ENCODE results near the gene GPR18. TPM values are rescaled to one million over a fixed set of nuclear protein-coding genes. Genes with fewer than 3 reads are reported as not detected.

GPR18 gene
- total RNA-seq, 1 experiment from 2014 or later = not detected

DNA sequence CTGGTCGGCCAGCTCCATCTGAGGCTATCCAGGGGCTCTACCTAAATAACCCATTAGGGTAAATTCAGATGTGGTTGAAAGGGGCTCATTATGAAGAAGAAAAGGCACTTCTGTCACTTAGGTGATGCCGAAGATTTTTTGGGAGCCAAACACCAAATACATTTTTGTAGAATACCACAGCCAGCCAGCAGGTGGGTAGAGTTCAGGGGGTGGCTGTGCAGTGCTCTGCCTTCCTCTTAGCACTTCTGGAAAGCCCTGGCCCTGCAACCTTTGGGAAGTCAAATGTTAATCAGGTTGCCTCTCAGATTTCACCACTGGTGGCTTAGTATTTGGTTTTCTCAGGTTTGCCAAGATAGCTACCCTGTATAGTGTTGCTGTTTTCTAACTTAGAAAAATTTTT, 18.5 kb upstream of the GPR18 start:
- no peak overlapping the region for H3K27ac ChIP-seq (ENCODE audit: low read depth, low read length)
- H3K4me3 ChIP-seq (replicated peaks in 1 of 2; ENCODE audit: low read depth in 1 of 2, low read length in 2 of 2) = no peak overlapping the region
- no peaks in the 10 kb centered on the region for H3K9me3 ChIP-seq (ENCODE audit: control insufficient read depth in 1 of 2, insufficient read depth in 1 of 2, low read depth in 1 of 2, low read length in 2 of 2)
- intact Hi-C loops (cut with micrococcal nuclease) = no loop called here
- H2AFZ ChIP-seq (ENCODE audit: low read depth, low read length, poor library complexity, severe bottlenecking) = no peak overlapping the region
- H4K20me1 ChIP-seq (ENCODE audit: insufficient read depth) = no peaks in the 10 kb centered on the region
- H3K4me2 ChIP-seq (ENCODE audit: low read length) = no peak overlapping the region
- no peak; the same call in 1 of the 2 replicates for ATAC-seq
- no peak for TF ChIP-seq JUND (IDR thresholded peaks at IDR 0.05)
- 0 out of 6 replicates have a peak, but pooled peaks of 1 of the 3 experiments have one; percentile 12 for TF ChIP-seq CTCF (IDR thresholded peaks at IDR 0.05 in 2 of 3, conservative IDR thresholded peaks at IDR 0.05 in 1 of 3; ENCODE audit: borderline replicate concordance in 1 of 3, insufficient read depth in 1 of 3, low read depth in 2 of 3, low read length in 2 of 3)
- 0 out of 4 replicates have a peak, but pooled peaks cover 0 to 4% of the 10 kb centered on the region in 2 experiments for H3K36me3 ChIP-seq (ENCODE audit: control insufficient read depth in 1 of 2, insufficient read depth in 2 of 2, low read length in 2 of 2)
- H3K9ac ChIP-seq (ENCODE audit: low read length) = no peak overlapping the region
- ChIA-PET CTCF (no interaction called here), POLR2A (no interaction called here), RAD21 (ENCODE audit: low non-redundant PET in 1 of 2, low total read pairs in 2 of 2, uncharacterized antibody in 2 of 2, unreplicated experiment in 2 of 2) (no interaction called here)
- peaks cover 0 to 4% of the 10 kb centered on the region in 2 experiments; a peak in 1 of 4 replicates for H3K4me1 ChIP-seq (ENCODE audit: control insufficient read depth in 1 of 2, insufficient read depth in 2 of 2, low read length in 2 of 2)
- H3K9me2 ChIP-seq (ENCODE audit: insufficient read depth) = no peaks in the 10 kb centered on the region
- H3K27me3 ChIP-seq (ENCODE audit: insufficient read depth, low read length) = no peaks in the 10 kb centered on the region
- BruUV-seq (replicated peaks) = no TSS peak
- peaks cover 26% of the 10 kb centered on the region; the same call in 1 of the 2 replicates for H3K79me2 ChIP-seq (ENCODE audit: insufficient read depth, low read length)
- DNase-seq (ENCODE audit: low read depth, low spot score) = no peak

- H3K27ac ChIP-seq (ENCODE audit: low read depth, low read length) = no peak overlapping the region
- no peak for DNase-seq (ENCODE audit: low read depth, low spot score)
- intact Hi-C loops (cut with micrococcal nuclease) = no loop called here
Observed at GRCh38 chr13:99275093-99275469, 16.9 kb upstream of the GPR18 start.

More at GRCh38 chr13:99275093-99275469, 16.9 kb upstream of the GPR18 start:
- Histone ChIP-seq H4K20me1 (ENCODE audit: insufficient read depth) (no peaks in the 10 kb centered on the region), H3K9ac (ENCODE audit: low read length) (no peak overlapping the region), H3K4me1 (ENCODE audit: control insufficient read depth in 1 of 2, insufficient read depth in 2 of 2, low read length in 2 of 2) (peaks cover 0 to 4% of the 10 kb centered on the region in 2 experiments; a peak in 1 of 4 replicates), H3K27me3 (ENCODE audit: insufficient read depth, low read length) (no peaks in the 10 kb centered on the region), H3K4me3 (replicated peaks in 1 of 2; ENCODE audit: low read depth in 1 of 2, low read length in 2 of 2) (no peak overlapping the region), H3K9me3 (ENCODE audit: control insufficient read depth in 1 of 2, insufficient read depth in 1 of 2, low read depth in 1 of 2, low read length in 2 of 2) (no peaks in the 10 kb centered on the region), H3K4me2 (ENCODE audit: low read length) (no peak overlapping the region), H3K36me3 (ENCODE audit: control insufficient read depth in 1 of 2, insufficient read depth in 2 of 2, low read length in 2 of 2) (0 out of 4 replicates have a peak, but pooled peaks cover 0 to 4% of the 10 kb centered on the region in 2 experiments), H3K9me2 (ENCODE audit: insufficient read depth) (no peaks in the 10 kb centered on the region), H3K79me2 (ENCODE audit: insufficient read depth, low read length) (peaks cover 31% of the 10 kb centered on the region; the same call in 1 of the 2 replicates), H2AFZ (ENCODE audit: low read depth, low read length, poor library complexity, severe bottlenecking) (no peak overlapping the region)
- no TSS peak for BruUV-seq (replicated peaks)
- TF ChIP-seq MAX (IDR thresholded peaks at IDR 0.05) (no peak), JUND (IDR thresholded peaks at IDR 0.05) (no peak), POLR2A (IDR thresholded peaks at IDR 0.05; ENCODE audit: borderline replicate concordance, extremely low read depth, insufficient read depth, insufficient read length) (no peak), EGR1 (IDR thresholded peaks at IDR 0.05; ENCODE audit: low read depth) (no peak), SP1 (IDR thresholded peaks at IDR 0.05; ENCODE audit: low read depth) (no peak), SRF (IDR thresholded peaks at IDR 0.05; ENCODE audit: low read depth) (no peak), RAD21 (IDR thresholded peaks at IDR 0.05; ENCODE audit: low read depth) (no peak), SIN3A (IDR thresholded peaks at IDR 0.05; ENCODE audit: low read depth) (no peak), FOSL1 (IDR thresholded peaks at IDR 0.05; ENCODE audit: low read depth) (no peak), CEBPB (IDR thresholded peaks at IDR 0.05; ENCODE audit: low read depth) (no peak), CBX3 (IDR thresholded peaks at IDR 0.05; ENCODE audit: low read depth) (no peak), ZBTB33 (IDR thresholded peaks at IDR 0.05; ENCODE audit: extremely low read depth, insufficient replicate concordance, low read length) (no peak), EZH2 (IDR thresholded peaks at IDR 0.05) (no peak)
- TF ChIP-seq, protein P1, sequence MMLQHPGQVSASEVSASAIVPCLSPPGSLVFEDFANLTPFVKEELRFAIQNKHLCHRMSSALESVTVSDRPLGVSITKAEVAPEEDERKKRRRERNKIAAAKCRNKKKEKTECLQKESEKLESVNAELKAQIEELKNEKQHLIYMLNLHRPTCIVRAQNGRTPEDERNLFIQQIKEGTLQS (IDR thresholded peaks at IDR 0.05) = no peak
- CTCF ChIA-PET = interaction anchor here (0.8 to 1.7 kb wide), 3 partner anchors 8 to 162 kb away, joined by 3 to 4 read pairs (median 4); no protein-coding TSS in a partner anchor
- POLR2A ChIA-PET = no interaction called here
- RAD21 ChIA-PET (ENCODE audit: low non-redundant PET in 1 of 2, low total read pairs in 2 of 2, uncharacterized antibody in 2 of 2, unreplicated experiment in 2 of 2) = no interaction called here
- peak; percentile 40; the same call in 1 of the 2 replicates for ATAC-seq
